ENCODE data around the gene NUCB2. TPM values are rescaled to one million over a fixed set of nuclear protein-coding genes. Genes with fewer than 3 reads are reported as not detected.

The NUCB2 gene
- total RNA-seq, 1 donor from 2014 or later, result 47.8 TPM

- H3K36me3 ChIP-seq, result peaks cover 0 to 10% of the 10 kb centered on the region in 2 donors
- no peaks in the 10 kb centered on the region for H3K27me3 ChIP-seq
- intact Hi-C loops (cut with DNase I), result loop anchor here (1.0 to 10.0 kb wide), 5 partner anchors 32 to 1041 kb away; partner anchors contain the start of genes LDHA, PIK3C2A and RPS13
- peak overlapping the region; percentile 84 to 92 for H3K27ac ChIP-seq
- no peak for DNase-seq (ENCODE audit: low spot score in 2 of 2)
- no peaks in the 10 kb centered on the region for H3K9me3 ChIP-seq
- TF ChIP-seq CTCF (IDR thresholded peaks at IDR 0.05), result no peak
- peaks cover 0 to 7% of the 10 kb centered on the region in 2 donors for H3K4me1 ChIP-seq
- peak overlapping the region; percentile 66 to 98 for H3K4me3 ChIP-seq
Measured at GRCh38 chr11:17353821-17354600, 77.5 kb downstream of the NUCB2 start.

- no peaks in the 10 kb centered on the region for H3K27me3 ChIP-seq
- intact Hi-C loops (cut with DNase I), result loop anchor here (1.0 to 10.0 kb wide), 5 partner anchors 32 to 1040 kb away; partner anchors contain the start of genes LDHA, PIK3C2A and RPS13
- no peaks in the 10 kb centered on the region for H3K9me3 ChIP-seq
- peak overlapping the region in 1 of 2 donors; percentile 98 for H3K4me3 ChIP-seq
- TF ChIP-seq CTCF (IDR thresholded peaks at IDR 0.05), result peak; percentile 39 to 57 (median 53)
- H3K36me3 ChIP-seq, result peaks cover 0 to 12% of the 10 kb centered on the region in 2 donors
- peaks cover 0 to 7% of the 10 kb centered on the region in 2 donors for H3K4me1 ChIP-seq
- H3K27ac ChIP-seq, result no peak overlapping the region
- peak in 1 of 2 donors; percentile 86 for DNase-seq (ENCODE audit: low spot score in 2 of 2)
Measured at GRCh38 chr11:17354601-17354991, 78.1 kb downstream of the NUCB2 start.

GRCh38 chr11:17366495-17366894, 90.0 kb downstream of the NUCB2 start:
- intact Hi-C loops (cut with DNase I), result no loop called here
- no peak for TF ChIP-seq CTCF (IDR thresholded peaks at IDR 0.05)
- peaks cover 8 to 30% of the 10 kb centered on the region in 2 donors for H3K9me3 ChIP-seq

GRCh38 chr11:17368551-17368950, 92.0 kb downstream of the NUCB2 start:
- no peak overlapping the region for H3K27ac ChIP-seq
- no peak for TF ChIP-seq CTCF (IDR thresholded peaks at IDR 0.05)
- no peak for DNase-seq (ENCODE audit: low spot score in 2 of 2)
- intact Hi-C loops (cut with DNase I), result no loop called here
- no peak overlapping the region for H3K4me3 ChIP-seq
- peaks cover 46 to 73% of the 10 kb centered on the region in 2 donors for H3K36me3 ChIP-seq
- no peaks in the 10 kb centered on the region for H3K27me3 ChIP-seq
- H3K9me3 ChIP-seq, result peaks cover 27 to 49% of the 10 kb centered on the region in 2 donors
- H3K4me1 ChIP-seq, result no peaks in the 10 kb centered on the region

More at GRCh38 chr11:17366495-17366894, 90.0 kb downstream of the NUCB2 start:
- Histone ChIP-seq H3K36me3 (peaks cover 29 to 52% of the 10 kb centered on the region in 2 donors), H3K4me3 (no peak overlapping the region), H3K4me1 (no peaks in the 10 kb centered on the region), H3K27me3 (no peaks in the 10 kb centered on the region), H3K27ac (no peak overlapping the region)
- no peak for DNase-seq (ENCODE audit: low spot score in 2 of 2)

- H3K27ac ChIP-seq, result no peak overlapping the region
- DNase-seq (ENCODE audit: low spot score in 2 of 2), result no peak
- H3K4me1 ChIP-seq, result no peaks in the 10 kb centered on the region
- TF ChIP-seq CTCF (IDR thresholded peaks at IDR 0.05), result no peak
- no peak overlapping the region for H3K4me3 ChIP-seq
- peaks cover 27 to 49% of the 10 kb centered on the region in 2 donors for H3K9me3 ChIP-seq
- peaks cover 50 to 78% of the 10 kb centered on the region in 2 donors for H3K36me3 ChIP-seq
- H3K27me3 ChIP-seq, result no peaks in the 10 kb centered on the region
- intact Hi-C loops (cut with DNase I), result no loop called here
Measured at GRCh38 chr11:17369094-17369493, 92.6 kb downstream of the NUCB2 start.
